PC-9 (cell line): Measurements from ENCODE around the gene SCRN1. TPM values are rescaled to one million over a fixed set of nuclear protein-coding genes. Genes with fewer than 3 reads are reported as not detected.

ENCODE experiments used
- BruUV-seq: library from RNA; stranded (reverse); fragments of 400-500 nt; replicated peaks from 2 replicates; lab custom pipeline; 2021; lab: Mats Ljungman, UMichigan
- CTCF ChIA-PET: fragments of 300-600 bp; sonication (Branson Sonifier 250); formaldehyde crosslinking; loops from one replicate; lab custom pipeline; 2022; ENCODE audit warnings: antibody characterized with exemption; lab: Charles Lee
- POLR2A ChIA-PET: fragments of 300-600 bp; sonication (Branson Sonifier 250); formaldehyde crosslinking; loops from one replicate; lab custom pipeline; 2022; ENCODE audit warnings: antibody characterized with exemption; ENCODE audit not compliant: unreplicated experiment; lab: Charles Lee
- DNase-seq, 2 experiments: peaks; one replicate each; pipeline versions ENCODE4 v3.0.0 to v3.0.0-alpha.2; 2015 to 2022; ENCODE audit warnings: mixed read lengths in 1 of 2
- H2AFZ ChIP-seq: fragments of 200-600 bp; sonication (generic); 2 replicates; pipeline ENCODE4 v1.8.1; 2017; ENCODE audit warnings: antibody characterized with exemption
- H3F3A ChIP-seq: fragments of 200-600 bp; sonication (generic); 2 replicates; pipeline ENCODE4 v1.8.1; 2017; ENCODE audit warnings: antibody characterized with exemption, mild to moderate bottlenecking, low read depth; ENCODE audit not compliant: insufficient read depth
- H3K27ac ChIP-seq: fragments of 200-600 bp; sonication (generic); 2 replicates; pipeline ENCODE4 v1.6.1; 2016; ENCODE audit warnings: mixed run types
- H3K27me3 ChIP-seq: fragments of 200-600 bp; sonication (generic); 2 replicates; pipeline ENCODE4 v1.6.1; 2016; ENCODE audit warnings: low read depth, mixed run types; ENCODE audit not compliant: insufficient read depth
- H3K36me3 ChIP-seq: fragments of 200-600 bp; sonication (generic); 2 replicates; pipeline ENCODE4 v1.6.1; 2016; ENCODE audit warnings: low read depth, mixed run types
- H3K4me1 ChIP-seq: fragments of 200-600 bp; sonication (generic); replicated peaks from 2 replicates; pipeline ENCODE4 v1.6.1; 2016; ENCODE audit warnings: mixed run types; ENCODE audit not compliant: insufficient read depth
- H3K4me2 ChIP-seq: fragments of 200-600 bp; sonication (generic); 2 replicates; pipeline ENCODE4 v1.6.1; 2017; ENCODE audit warnings: mixed run types
- H3K4me3 ChIP-seq: fragments of 200-600 bp; sonication (generic); 2 replicates; pipeline ENCODE4 v1.6.1; 2016; ENCODE audit warnings: mixed run types
- H3K79me2 ChIP-seq: fragments of 200-600 bp; sonication (generic); 2 replicates; pipeline ENCODE4 v1.6.1; 2017; ENCODE audit warnings: low read depth, mixed run types
- H3K9me2 ChIP-seq: fragments of 200-600 bp; sonication (generic); 2 replicates; pipeline ENCODE4 v1.8.1; 2017; ENCODE audit warnings: mild to moderate bottlenecking; ENCODE audit not compliant: insufficient read depth
- H3K9me3 ChIP-seq: fragments of 200-600 bp; sonication (generic); 2 replicates; pipeline ENCODE4 v1.8.1; 2016; ENCODE audit warnings: low read depth; ENCODE audit not compliant: insufficient read depth
- H4K20me1 ChIP-seq: fragments of 200-600 bp; sonication (generic); 2 replicates; pipeline ENCODE4 v1.8.1; 2017; ENCODE audit not compliant: insufficient read depth
- CTCF ChIP-seq: fragments of 200-600 bp; sonication (generic); conservative IDR thresholded peaks from 2 replicates; pipeline ENCODE4 v1.6.1; 2017; ENCODE audit warnings: mixed run types, antibody characterized with exemption, mild to moderate bottlenecking, moderate library complexity
- EZH2 ChIP-seq: fragments of 200-600 bp; sonication (generic); IDR thresholded peaks from 2 replicates; pipeline ENCODE4 v1.8.0; 2017; ENCODE audit warnings: antibody characterized with exemption, low read depth
- intact Hi-C: fragments of 100-400 bp; cut with micrococcal nuclease; formaldehyde crosslinking; loops from one replicate; pipeline ENCODE4 v1.10.0; 2022; ENCODE audit not compliant: unreplicated experiment
- total RNA-seq: library from RNA; stranded (reverse); gene quantifications from 2 replicates; pipeline ENCODE4 v1.2.3, GENCODE V29; 2021

SCRN1 gene
- total RNA-seq, 1 experiment from 2014 or later: 94.4 TPM

- Histone ChIP-seq H3F3A (peaks cover 9% of the 10 kb centered on the region), H4K20me1 (no peaks in the 10 kb centered on the region), H3K9me3 (no peaks in the 10 kb centered on the region), H3K9me2 (no peaks in the 10 kb centered on the region), H3K27ac (no peak overlapping the region), H3K4me2 (no peak overlapping the region), H3K4me3 (no peak overlapping the region), H3K36me3 (peaks cover 20% of the 10 kb centered on the region; the same call in 1 of the 2 replicates), H3K79me2 (peaks cover 43% of the 10 kb centered on the region), H2AFZ (no peak overlapping the region), H3K27me3 (no peaks in the 10 kb centered on the region), H3K4me1 (peaks cover 42% of the 10 kb centered on the region)
- intact Hi-C loops: no loop called here
- DNase-seq: no peak
- ChIA-PET POLR2A (no interaction called here), CTCF (no interaction called here)
- TF ChIP-seq CTCF (no peak), EZH2 (no peak)
- BruUV-seq: no TSS peak
These were observed 33.9 kb upstream of the SCRN1 start for GRCh38 chr7:30023524-30023923.

- TF ChIP-seq EZH2 (no peak), CTCF (no peak)
- intact Hi-C loops: no loop called here
- Histone ChIP-seq H3K9me3 (no peaks in the 10 kb centered on the region), H3K4me2 (no peak overlapping the region), H3K4me1 (peaks cover 42% of the 10 kb centered on the region), H3K4me3 (no peak overlapping the region), H3K36me3 (peaks cover 25% of the 10 kb centered on the region; the same call in 1 of the 2 replicates), H3K27me3 (no peaks in the 10 kb centered on the region), H4K20me1 (no peaks in the 10 kb centered on the region), H3K27ac (no peak overlapping the region), H3K79me2 (peaks cover 43% of the 10 kb centered on the region), H2AFZ (no peak overlapping the region), H3F3A (peaks cover 9% of the 10 kb centered on the region), H3K9me2 (no peaks in the 10 kb centered on the region)
- no peak for DNase-seq
- CTCF ChIA-PET: no interaction called here
- POLR2A ChIA-PET: no interaction called here
- BruUV-seq: no TSS peak
These were observed 33.4 kb upstream of the SCRN1 start for GRCh38 chr7:30022991-30023390.

DNA sequence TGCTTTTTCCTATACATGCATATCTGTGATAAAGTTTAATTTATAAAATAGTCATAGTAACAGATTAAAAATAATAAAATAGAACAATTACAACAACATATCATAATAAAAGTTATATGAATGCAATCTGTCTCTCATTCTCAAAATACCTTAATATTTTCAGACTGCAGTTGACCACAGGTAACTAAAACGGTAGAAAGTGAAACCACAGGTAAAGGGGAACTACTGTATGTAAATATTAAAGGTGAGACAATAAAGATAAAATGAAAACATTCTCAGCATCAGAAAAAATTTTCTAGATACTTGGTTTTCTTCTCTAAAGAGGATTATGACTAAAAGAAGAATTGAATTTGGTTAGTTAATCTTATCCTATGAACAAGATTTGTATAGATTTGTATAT, 30.9 kb upstream of the SCRN1 start:
- Histone ChIP-seq H3K27ac (0 out of 2 replicates have a peak overlapping the region, but pooled peaks have one; percentile 11), H3K79me2 (peaks cover 35% of the 10 kb centered on the region), H2AFZ (no peak overlapping the region), H3F3A (no peaks in the 10 kb centered on the region; the same call in 1 of the 2 replicates), H3K4me3 (no peak overlapping the region), H4K20me1 (no peaks in the 10 kb centered on the region), H3K4me2 (no peak overlapping the region), H3K36me3 (peaks cover 26% of the 10 kb centered on the region; the same call in 1 of the 2 replicates), H3K27me3 (no peaks in the 10 kb centered on the region), H3K4me1 (peaks cover 34% of the 10 kb centered on the region), H3K9me3 (no peaks in the 10 kb centered on the region), H3K9me2 (no peaks in the 10 kb centered on the region)
- CTCF ChIA-PET: no interaction called here
- TF ChIP-seq EZH2: no peak
- TF ChIP-seq CTCF: no peak
- BruUV-seq: no TSS peak
- POLR2A ChIA-PET: no interaction called here
- DNase-seq: no peak
- intact Hi-C loops: no loop called here
